Astrocyte of the hippocampus (primary cell): ENCODE results near the gene METTL17.
"Not testable (repeated sequence)": the region's sequence is repeated elsewhere in the genome, so short reads cannot be mapped to it uniquely, and the experiment has no call there.

Source experiments
- DNase-seq: peaks from one replicate; pipeline ENCODE4 v3.0.0; 2011; ENCODE audit warnings: low read depth, low spot score

Gene METTL17

GRCh38 chr14:20989787-20990600 is at the start of gene METTL17:
Gene METTL17, plus strand, starts transcription at chr14:20989980. Its CDS starts 23 bp downstream, at chr14:20990003.
- peak; percentile 97 for DNase-seq

- DNase-seq, result not testable (repeated sequence)
Measured at GRCh38 chr14:20945146-20945545, 44.6 kb upstream of the METTL17 start.

GRCh38 chr14:20946707-20947106 is 43.1 kb upstream of the METTL17 start:
- DNase-seq, result not testable (repeated sequence)

- DNase-seq, result not testable (repeated sequence)
Measured at GRCh38 chr14:20954736-20955537, 34.8 kb upstream of the METTL17 start, which contains the start of gene RNASE2. Gene RNASE2, plus strand, starts transcription at chr14:20955487. Its CDS starts 285 bp downstream, at chr14:20955772.

- DNase-seq, result not testable (repeated sequence)
Measured at GRCh38 chr14:20955538-20955873, 34.3 kb upstream of the METTL17 start.

- no peak for DNase-seq
Measured at GRCh38 chr14:20956376-20956976, 33.3 kb upstream of the METTL17 start.

GRCh38 chr14:20958946-20959345 is 30.8 kb upstream of the METTL17 start:
- not testable (repeated sequence) for DNase-seq

- DNase-seq, result no peak
Measured at GRCh38 chr14:20969336-20969735, 20.4 kb upstream of the METTL17 start.

- no peak for DNase-seq
Measured at GRCh38 chr14:20970647-20970982, 19.2 kb upstream of the METTL17 start.

- peak; percentile 95 for DNase-seq
Measured at GRCh38 chr14:20970983-20971704, 18.6 kb upstream of the METTL17 start.

GRCh38 chr14:20971705-20972021 is 18.1 kb upstream of the METTL17 start:
- DNase-seq, result no peak

- DNase-seq, result no peak
Measured at GRCh38 chr14:20973501-20973900, 16.3 kb upstream of the METTL17 start.

- DNase-seq, result no peak
Measured at GRCh38 chr14:20976291-20976690, 13.5 kb upstream of the METTL17 start.

GRCh38 chr14:20978687-20979086 is 11.1 kb upstream of the METTL17 start:
- DNase-seq, result no peak

GRCh38 chr14:20980906-20981305 is 8.9 kb upstream of the METTL17 start:
- no peak for DNase-seq

GRCh38 chr14:20982646-20983369 is 7.0 kb upstream of the METTL17 start:
- no peak for DNase-seq

GRCh38 chr14:20985650-20986049 is 4.1 kb upstream of the METTL17 start:
- DNase-seq, result not testable (repeated sequence)

GRCh38 chr14:20986811-20987210 is 3.0 kb upstream of the METTL17 start:
- peak; percentile 92 for DNase-seq

GRCh38 chr14:20988717-20989470 is 886 bp upstream of the METTL17 start:
- DNase-seq, result peak; percentile 10

GRCh38 chr14:20989471-20989786 is 351 bp upstream of the METTL17 start:
- no peak for DNase-seq

- no peak for DNase-seq
Measured at GRCh38 chr14:20996521-20996920, 6.7 kb downstream of the METTL17 start.
